ENCODE measurements around the gene SLC35E2B.

DNA sequence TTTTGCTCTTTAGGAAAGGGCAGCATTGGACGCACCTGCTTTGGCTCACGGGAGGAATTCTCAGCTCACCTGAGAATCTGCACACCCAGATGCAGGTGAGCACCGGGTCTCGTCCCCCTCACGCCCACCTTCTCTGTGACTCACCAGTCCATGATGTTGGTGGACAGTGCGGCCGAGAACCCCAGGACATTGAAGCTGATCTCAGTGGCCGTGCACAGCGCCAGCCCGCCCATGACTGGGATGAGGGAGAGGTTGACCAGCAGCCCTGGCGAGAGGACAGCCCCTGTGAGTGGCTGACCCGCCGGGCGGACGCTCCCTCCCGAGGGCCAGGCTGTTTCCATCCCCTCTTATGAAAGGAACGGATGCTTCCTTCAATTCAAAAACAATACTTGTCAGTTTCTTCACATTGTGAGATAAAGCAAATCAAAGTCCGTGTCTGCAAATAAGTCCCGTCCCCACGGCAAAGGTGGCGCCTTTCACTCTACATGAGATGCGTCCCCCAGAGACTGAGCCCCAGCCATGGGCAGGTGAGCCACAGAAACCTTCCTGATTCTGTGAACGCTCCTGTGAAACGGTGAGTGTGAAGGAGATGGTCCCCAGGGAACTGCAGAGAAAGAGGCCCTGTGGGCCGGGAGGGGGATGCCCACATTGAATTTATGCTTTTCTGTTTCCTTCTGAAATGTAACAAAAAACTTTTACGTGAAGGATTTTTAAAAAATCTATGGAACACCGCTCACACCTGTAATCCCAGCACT is 21.1 kb downstream of the SLC35E2B start:
- TF ChIP-seq TOX (CRISPR knock-in tag; IDR thresholded peaks at IDR 0.05; ENCODE audit: borderline replicate concordance) (no peak), BACH2 (CRISPR knock-in tag; IDR thresholded peaks at IDR 0.05; ENCODE audit: borderline replicate concordance) (no peak), ZC3H10 (CRISPR knock-in tag; IDR thresholded peaks at IDR 0.05) (no peak), ZFP30 (CRISPR knock-in tag; IDR thresholded peaks at IDR 0.05) (no peak), ZFP3 (CRISPR knock-in tag; IDR thresholded peaks at IDR 0.05) (no peak), SNAI2 (CRISPR knock-in tag; IDR thresholded peaks at IDR 0.05) (no peak), RARB (CRISPR knock-in tag; IDR thresholded peaks at IDR 0.05) (no peak)
- TF ChIP-seq, protein P1, sequence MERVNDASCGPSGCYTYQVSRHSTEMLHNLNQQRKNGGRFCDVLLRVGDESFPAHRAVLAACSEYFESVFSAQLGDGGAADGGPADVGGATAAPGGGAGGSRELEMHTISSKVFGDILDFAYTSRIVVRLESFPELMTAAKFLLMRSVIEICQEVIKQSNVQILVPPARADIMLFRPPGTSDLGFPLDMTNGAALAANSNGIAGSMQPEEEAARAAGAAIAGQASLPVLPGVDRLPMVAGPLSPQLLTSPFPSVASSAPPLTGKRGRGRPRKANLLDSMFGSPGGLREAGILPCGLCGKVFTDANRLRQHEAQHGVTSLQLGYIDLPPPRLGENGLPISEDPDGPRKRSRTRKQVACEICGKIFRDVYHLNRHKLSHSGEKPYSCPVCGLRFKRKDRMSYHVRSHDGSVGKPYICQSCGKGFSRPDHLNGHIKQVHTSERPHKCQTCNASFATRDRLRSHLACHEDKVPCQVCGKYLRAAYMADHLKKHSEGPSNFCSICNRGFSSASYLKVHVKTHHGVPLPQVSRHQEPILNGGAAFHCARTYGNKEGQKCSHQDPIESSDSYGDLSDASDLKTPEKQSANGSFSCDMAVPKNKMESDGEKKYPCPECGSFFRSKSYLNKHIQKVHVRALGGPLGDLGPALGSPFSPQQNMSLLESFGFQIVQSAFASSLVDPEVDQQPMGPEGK (CRISPR knock-in tag; IDR thresholded peaks at IDR 0.05; ENCODE audit: borderline replicate concordance) = no peak
- TF ChIP-seq, protein P2, sequence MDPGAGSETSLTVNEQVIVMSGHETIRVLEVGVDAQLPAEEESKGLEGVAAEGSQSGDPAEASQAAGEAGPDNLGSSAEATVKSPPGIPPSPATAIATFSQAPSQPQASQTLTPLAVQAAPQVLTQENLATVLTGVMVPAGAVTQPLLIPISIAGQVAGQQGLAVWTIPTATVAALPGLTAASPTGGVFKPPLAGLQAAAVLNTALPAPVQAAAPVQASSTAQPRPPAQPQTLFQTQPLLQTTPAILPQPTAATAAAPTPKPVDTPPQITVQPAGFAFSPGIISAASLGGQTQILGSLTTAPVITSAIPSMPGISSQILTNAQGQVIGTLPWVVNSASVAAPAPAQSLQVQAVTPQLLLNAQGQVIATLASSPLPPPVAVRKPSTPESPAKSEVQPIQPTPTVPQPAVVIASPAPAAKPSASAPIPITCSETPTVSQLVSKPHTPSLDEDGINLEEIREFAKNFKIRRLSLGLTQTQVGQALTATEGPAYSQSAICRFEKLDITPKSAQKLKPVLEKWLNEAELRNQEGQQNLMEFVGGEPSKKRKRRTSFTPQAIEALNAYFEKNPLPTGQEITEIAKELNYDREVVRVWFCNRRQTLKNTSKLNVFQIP (CRISPR knock-in tag; IDR thresholded peaks at IDR 0.05; ENCODE audit: borderline replicate concordance, low read depth) = no peak

All from SK-N-SH treated with all-trans-retinoic acid at 6 μM for 48 hours (cell line).